A549 (cell line): ENCODE data around the gene WLS. TPM values are rescaled to one million over a fixed set of nuclear protein-coding genes. Genes with fewer than 3 reads are reported as not detected.
"Not testable (repeated sequence)": the region's sequence is repeated elsewhere in the genome, so short reads cannot be mapped to it uniquely, and the experiment has no call there.

Experiments used
- ATAC-seq, 2 experiments: fragments of 200-7000 bp in 1 of 2; fragments of >200 bp in 1 of 2; cut with Nextera tagmentation in 1 of 2; cut with Tn5 transposase in 1 of 2; 3 replicates each; pipeline versions ENCODE4 v1.8.0 to v1.9.1; 2018 to 2020; ENCODE audit warnings: mild to moderate bottlenecking in 1 of 2, moderate library complexity in 1 of 2
- CTCF ChIA-PET: fragments of 300-600 bp; sonication (Branson Sonifier 250); formaldehyde crosslinking; extraction: SDS; loops from one replicate; lab custom pipeline; 2021; ENCODE audit warnings: antibody characterized with exemption, inconsistent platforms; lab: Yijun Ruan, JAX
- POLR2A ChIA-PET: fragments of 350-600 bp; formaldehyde crosslinking; extraction: SDS; loops from one replicate; lab custom pipeline; 2021; ENCODE audit warnings: antibody characterized with exemption, inconsistent platforms; lab: Yijun Ruan, JAX
- DNase-seq, 2 experiments: peaks; one replicate each; pipeline versions ENCODE4 v3.0.0 to v3.0.0-alpha.2; 2011 to 2016; ENCODE audit warnings: low read depth in 1 of 2, low spot score in 1 of 2
- FAIRE-seq: peaks from 2 replicates; lab custom pipeline; 2011; peaks lifted over from hg19 to GRCh38; lab: Jason Lieb, UNC
- H3K27ac ChIP-seq, 2 experiments: fragments of >200 bp; sonication (Bioruptor Twin); formaldehyde crosslinking; 3 replicates each; pipeline ENCODE4 v1.5.1; 2016 to 2017
- H3K4me1 ChIP-seq: fragments of >200 bp; sonication (Bioruptor Twin); formaldehyde crosslinking; 3 replicates; pipeline ENCODE4 v1.6.1; 2016
- H3K4me2 ChIP-seq: fragments of >200 bp; sonication (Bioruptor Twin); formaldehyde crosslinking; 3 replicates; pipeline ENCODE4 v1.6.1; 2016
- H3K4me3 ChIP-seq: fragments of >200 bp; sonication (Bioruptor Twin); formaldehyde crosslinking; 3 replicates; pipeline ENCODE4 v1.5.1; 2016
- H3K9me3 ChIP-seq: fragments of >200 bp; sonication (Bioruptor Twin); formaldehyde crosslinking; 3 replicates; pipeline ENCODE4 v1.6.1; 2016
- BHLHE40 ChIP-seq: IDR thresholded peaks from 2 replicates; pipeline ENCODE4 v1.6.1; 2012; ENCODE audit warnings: low read depth, low read length, inconsistent platforms
- CBX8 ChIP-seq: fragments of 200-600 bp; sonication (generic); IDR thresholded peaks from 2 replicates; pipeline ENCODE4 v1.6.1; 2016
- CEBPB ChIP-seq, 2 experiments: fragments of >200 bp in 1 of 2; sonication (Bioruptor Twin) in 1 of 2; formaldehyde crosslinking in 1 of 2; IDR thresholded peaks; 2 replicates each; pipeline ENCODE4 v1.6.1; 2012 to 2016
- EP300 ChIP-seq, 2 experiments: fragments of >200 bp; sonication (Bioruptor Twin); formaldehyde crosslinking; IDR thresholded peaks; 2 replicates in 1 of 2; 3 replicates in 1 of 2; pipeline ENCODE4 v1.6.1; 2016 to 2017
- HOXA7 ChIP-seq: fragments of 250-450 bp; sonication (Bioruptor Pico); IDR thresholded peaks from 2 replicates; pipeline ENCODE4 v1.5.0; 2020; ENCODE audit warnings: mild to moderate bottlenecking, moderate library complexity
- JUNB ChIP-seq: fragments of >200 bp; sonication (Bioruptor Twin); formaldehyde crosslinking; IDR thresholded peaks from 2 replicates; pipeline ENCODE4 v1.6.1; 2016
- MYC ChIP-seq: IDR thresholded peaks from 2 replicates; pipeline ENCODE4 v1.6.1; 2012; ENCODE audit warnings: mild to moderate bottlenecking, inconsistent platforms, low read length, improper control_type of control experiment, borderline replicate concordance
- NFE2L2 ChIP-seq: fragments of 150-350 bp; conservative IDR thresholded peaks from 2 replicates; pipeline ENCODE4 v1.6.1; 2014; ENCODE audit warnings: low read length
- NR3C1 ChIP-seq: fragments of >200 bp; sonication (Bioruptor Twin); formaldehyde crosslinking; IDR thresholded peaks from 3 replicates; pipeline ENCODE4 v1.6.1; 2017
- POLR2AphosphoS2 ChIP-seq: conservative IDR thresholded peaks from 2 replicates; pipeline ENCODE4 v1.6.1; 2012; ENCODE audit warnings: low read length, improper control_type of control experiment, inconsistent platforms
- RNF2 ChIP-seq: fragments of 200-600 bp; sonication (generic); IDR thresholded peaks from 2 replicates; pipeline ENCODE4 v1.6.1; 2016; ENCODE audit warnings: low read depth, mild to moderate bottlenecking, antibody characterized with exemption, moderate library complexity, borderline replicate concordance
- TFCP2L1 ChIP-seq: fragments of 250-450 bp; sonication (Bioruptor Pico); IDR thresholded peaks from 2 replicates; pipeline ENCODE4 v1.5.0; 2021; ENCODE audit warnings: mild to moderate bottlenecking
- USF2 ChIP-seq: fragments of 450-650 bp; IDR thresholded peaks from 2 replicates; pipeline ENCODE4 v1.6.1; 2014; ENCODE audit warnings: antibody characterized with exemption
- WGBS: methylation state at CpG from one replicate; pipeline ENCODE4 v1.1.6; 2017; ENCODE audit errors: missing lambda C conversion rate; 5-methylcytosine and 5-hydroxymethylcytosine counted together
- polyA plus RNA-seq, 4 experiments: library from polyadenylated mRNA; depleted of rRNA in 3 of 4; stranded (reverse); fragments of >200 nt; fragmentation: RNase III in 1 of 4; extraction: RNeasy Plus Mini Kit Qiagen cat#74134 plus additional on column Dnase treatment in 1 of 4; gene quantifications; 2 replicates in 3 of 4; 3 replicates in 1 of 4; pipeline ENCODE4 v1.2.3, GENCODE V29; 2011 to 2017
- TF ChIP-seq, protein P1 (sequence below): fragments of 150-350 bp; IDR thresholded peaks from 2 replicates; pipeline ENCODE4 v1.6.1; 2014; ENCODE audit warnings: low read depth, mild to moderate bottlenecking, low read length

The WLS gene
- polyA plus RNA-seq, 2 of the 4 experiments (the other 2 are of a cell fraction): 6.6 to 12.1 TPM

GRCh38 chr1:68270951-68271350 lies 38.6 kb upstream of the WLS start:
- no peak for DNase-seq
- FAIRE-seq: no peak
- CTCF ChIA-PET: interaction anchor here (0.7 kb wide), 1 partner anchor 49 kb away, joined by 3 read pairs; no protein-coding TSS in a partner anchor
- POLR2A ChIA-PET: no interaction called here
- H3K4me1 ChIP-seq: peaks cover 10% of the 10 kb centered on the region; the same call in 2 of the 3 replicates
- ATAC-seq: no peak
- H3K27ac ChIP-seq: no peak overlapping the region
- no peak overlapping the region for H3K4me3 ChIP-seq
- no peaks in the 10 kb centered on the region for H3K9me3 ChIP-seq
- H3K4me2 ChIP-seq: no peak overlapping the region
- TF ChIP-seq NR3C1 (no peak), EP300 (IDR thresholded peaks at IDR 0.05) (no peak), POLR2AphosphoS2 (no peak), CBX8 (no peak)
- TF ChIP-seq, protein P1, sequence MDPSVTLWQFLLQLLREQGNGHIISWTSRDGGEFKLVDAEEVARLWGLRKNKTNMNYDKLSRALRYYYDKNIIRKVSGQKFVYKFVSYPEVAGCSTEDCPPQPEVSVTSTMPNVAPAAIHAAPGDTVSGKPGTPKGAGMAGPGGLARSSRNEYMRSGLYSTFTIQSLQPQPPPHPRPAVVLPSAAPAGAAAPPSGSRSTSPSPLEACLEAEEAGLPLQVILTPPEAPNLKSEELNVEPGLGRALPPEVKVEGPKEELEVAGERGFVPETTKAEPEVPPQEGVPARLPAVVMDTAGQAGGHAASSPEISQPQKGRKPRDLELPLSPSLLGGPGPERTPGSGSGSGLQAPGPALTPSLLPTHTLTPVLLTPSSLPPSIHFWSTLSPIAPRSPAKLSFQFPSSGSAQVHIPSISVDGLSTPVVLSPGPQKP: no peak

- FAIRE-seq (no peak), DNase-seq (peak; percentile 19 to 28)
- WGBS: 29% methylated on average over 3 of the region's 3 CpGs
- H3K4me2 ChIP-seq: peak overlapping the region; percentile 38
- TF ChIP-seq JUNB (no peak), MYC (no peak), CEBPB (IDR thresholded peaks at IDR 0.05) (no peak)
- TF ChIP-seq, all 56 proteins: peak for 0
- peaks cover 10% of the 10 kb centered on the region; the same call in 2 of the 3 replicates for H3K4me1 ChIP-seq
- POLR2A ChIA-PET: no interaction called here
- no peak overlapping the region for H3K27ac ChIP-seq
- CTCF ChIA-PET: no interaction called here
- peak; percentile 84 to 92; a peak in 5 of 6 replicates for ATAC-seq
- no peak overlapping the region for H3K4me3 ChIP-seq
- H3K9me3 ChIP-seq: no peaks in the 10 kb centered on the region
Observed at GRCh38 chr1:68269637-68270430, 37.5 kb upstream of the WLS start.

DNA sequence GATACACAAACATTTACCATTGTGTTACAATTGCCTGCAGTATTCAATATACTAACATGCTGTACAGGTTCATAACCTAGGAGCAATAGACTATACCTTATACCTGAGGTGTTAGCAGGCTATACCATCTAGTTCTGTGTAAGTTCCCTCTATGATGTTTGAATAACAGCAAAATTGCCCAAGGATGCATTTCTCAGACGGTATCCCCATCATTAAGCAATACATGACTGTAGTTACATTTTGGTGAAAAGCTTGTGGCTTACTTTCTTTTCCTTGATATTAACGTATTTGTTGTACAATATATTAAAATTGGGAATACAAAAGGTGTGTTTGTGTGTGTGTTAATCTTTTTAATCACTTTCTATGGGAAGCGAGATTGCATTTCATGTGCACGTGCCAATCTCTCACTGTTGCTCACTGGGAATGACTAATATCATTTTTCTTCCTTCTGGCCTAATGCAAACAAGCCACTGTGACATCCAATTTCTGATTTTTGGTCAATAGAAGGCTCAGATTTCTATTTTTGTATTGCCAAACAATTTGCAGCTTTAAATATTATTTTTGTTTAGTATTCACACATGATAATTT lies 36.7 kb upstream of the WLS start:
- Histone ChIP-seq H3K4me1 (peaks cover 10% of the 10 kb centered on the region; the same call in 2 of the 3 replicates), H3K4me3 (no peak overlapping the region), H3K4me2 (peak overlapping the region; percentile 38), H3K9me3 (no peaks in the 10 kb centered on the region), H3K27ac (no peak overlapping the region)
- 42% methylated on average over 4 of the region's 4 CpGs for whole genome bisulfite sequencing
- no peak for DNase-seq
- ChIA-PET CTCF (no interaction called here), POLR2A (no interaction called here)
- no peak for FAIRE-seq
- ATAC-seq: no peak
- TF ChIP-seq USF2: no peak
- peak; percentile 18; the same call in 1 of the 2 replicates for TF ChIP-seq BHLHE40

DNA sequence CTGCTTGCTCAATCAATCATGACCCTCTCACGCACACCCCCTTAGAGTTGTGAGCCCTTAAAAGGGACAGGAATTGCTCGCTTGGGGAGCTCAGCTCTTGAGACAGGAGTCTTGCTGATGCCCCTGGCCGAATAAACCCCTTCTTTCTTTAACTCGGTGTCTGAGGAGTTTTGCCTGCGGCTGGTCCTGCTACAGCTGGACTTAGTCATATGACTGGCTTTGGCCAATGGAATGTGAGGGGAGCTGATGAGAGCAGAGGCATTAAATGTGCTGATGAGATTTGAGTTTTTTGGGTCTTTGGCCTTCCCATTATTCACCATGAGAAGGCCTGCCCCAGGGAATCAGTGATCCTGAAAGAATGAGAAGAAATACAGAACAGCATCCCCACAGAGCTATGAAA lies 24.5 kb upstream of the WLS start:
- ATAC-seq, DNase-seq, H3K4me2 ChIP-seq, H3K27ac ChIP-seq, H3K9me3 ChIP-seq, CTCF ChIA-PET, POLR2A ChIA-PET, H3K4me3 ChIP-seq, H3K4me1 ChIP-seq, FAIRE-seq: not testable (repeated sequence)
- 49% methylated on average over 4 of the region's 5 CpGs for WGBS

DNA sequence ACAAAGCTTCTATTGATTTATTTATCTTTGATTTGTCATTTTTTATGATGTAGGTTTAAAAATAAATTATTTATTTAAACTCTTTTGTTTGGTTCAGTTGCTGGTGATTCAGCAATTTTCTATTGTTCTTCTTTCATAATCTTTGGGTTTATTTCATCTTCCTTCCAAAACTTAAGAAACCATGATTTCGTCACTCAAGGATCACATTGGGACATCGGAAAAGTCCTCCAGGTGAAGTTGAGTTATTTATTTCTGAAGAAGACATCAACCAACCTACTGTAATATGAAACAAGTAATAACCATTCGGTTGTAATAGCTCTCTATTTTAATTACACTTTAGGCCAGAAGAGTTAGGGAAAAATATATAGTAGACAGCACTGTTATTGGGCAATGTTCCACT lies 23.0 kb upstream of the WLS start:
- no peaks in the 10 kb centered on the region for H3K4me1 ChIP-seq
- H3K27ac ChIP-seq: no peak overlapping the region
- no peak overlapping the region for H3K4me3 ChIP-seq
- ChIA-PET POLR2A (no interaction called here), CTCF (interaction anchor here (0.9 kb wide), 1 partner anchor 12 kb away, joined by 3 read pairs; no protein-coding TSS in a partner anchor)
- 72% methylated on average over 3 of the region's 3 CpGs for WGBS
- FAIRE-seq (no peak), ATAC-seq (no peak), DNase-seq (no peak)
- no peak overlapping the region for H3K4me2 ChIP-seq
- H3K9me3 ChIP-seq: no peaks in the 10 kb centered on the region
- no peak for TF ChIP-seq NFE2L2
- no peak for TF ChIP-seq TFCP2L1
- TF ChIP-seq CEBPB (IDR thresholded peaks at IDR 0.05): 0 out of 4 replicates have a peak, but pooled peaks of 1 of the 2 experiments have one; percentile 23
- no peak for TF ChIP-seq RNF2
- TF ChIP-seq HOXA7 (CRISPR knock-in tag): no peak
- TF ChIP-seq, protein P1: no peak
